Peyer's patch (tissue), 4 donors: ENCODE data around the gene SH2D7. TPM values are rescaled to one million over a fixed set of nuclear protein-coding genes. Genes with fewer than 3 reads are reported as not detected.

Experiments
- DNase-seq, 3 donors: peaks; one replicate each; pipeline ENCODE4 v3.0.0-alpha.2; 2017 to 2019
- H3K27ac ChIP-seq, 4 donors: fragments of 200-600 bp; sonication (generic); one replicate each; pipeline ENCODE4 v1.5.1; 2016 to 2019
- H3K27me3 ChIP-seq, 2 donors: fragments of 200-600 bp; sonication (generic); one replicate each; pipeline ENCODE4 v1.5.1; 2019
- H3K36me3 ChIP-seq, 3 donors: fragments of 200-600 bp; sonication (generic); one replicate each; pipeline ENCODE4 v1.5.1; 2016 to 2019
- H3K4me1 ChIP-seq, 4 donors: fragments of 200-600 bp; sonication (generic); one replicate each; pipeline ENCODE4 v1.5.1; 2016 to 2019
- H3K4me3 ChIP-seq, 4 donors: fragments of 200-600 bp; sonication (generic); 1 replicate in 3 of 4; 2 replicates in 1 of 4; pipeline ENCODE4 v1.5.1; 2016 to 2019; ENCODE audit warnings: mild to moderate bottlenecking in 1 of 4
- H3K9me3 ChIP-seq, 4 donors: fragments of 200-600 bp; sonication (generic); one replicate each; pipeline ENCODE4 v1.5.1; 2016 to 2019; ENCODE audit warnings: mild to moderate bottlenecking in 1 of 4
- POLR2A ChIP-seq, 2 donors: fragments of 450-650 bp; IDR thresholded peaks; one replicate each; pipeline ENCODE4 v1.5.1; 2017; ENCODE audit warnings: antibody characterized with exemption in 2 of 2, mild to moderate bottlenecking in 2 of 2, moderate library complexity in 2 of 2
- total RNA-seq, 4 donors: library from RNA; depleted of rRNA; stranded (reverse); fragments of >200 nt; gene quantifications; one replicate each; pipeline ENCODE4 v1.1.0, GENCODE V29; 2016
- TF ChIP-seq, protein P1 (sequence below), 6 experiments: fragments of 450-650 bp in 4 of 6; fragments of 200-600 bp in 2 of 6; sonication (generic) in 1 of 6; IDR thresholded peaks; one replicate each; pipeline ENCODE4 v1.5.1; 2017 to 2019; ENCODE audit warnings: antibody characterized with exemption in 6 of 6, mild to moderate bottlenecking in 3 of 6, moderate library complexity in 1 of 6

The SH2D7 gene
- total RNA-seq, 4 donors from 2014 or later = 3.3 to 7.7 (median 4.6) TPM

DNA sequence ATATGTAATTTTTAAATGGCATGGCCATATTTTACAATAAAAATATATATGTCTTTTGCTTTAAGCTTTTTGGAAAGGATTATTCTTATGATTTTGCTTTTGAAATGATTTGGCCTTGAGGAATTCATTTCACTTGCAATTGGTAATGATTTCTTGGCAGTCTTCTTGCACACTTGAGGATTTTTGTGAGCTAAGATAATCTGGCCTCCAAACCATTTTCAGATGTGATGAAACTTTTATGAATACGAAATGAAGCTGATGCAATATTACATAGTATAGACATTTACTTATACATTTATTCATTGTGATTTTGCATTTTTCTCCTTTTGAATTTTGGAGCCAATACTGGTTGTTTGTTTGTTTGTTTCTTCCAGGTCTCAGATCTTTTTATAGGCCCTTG lies 6.4 kb upstream of the SH2D7 start:
- Histone ChIP-seq H3K9me3 (no peaks in the 10 kb centered on the region), H3K27me3 (no peaks in the 10 kb centered on the region), H3K4me3 (no peak overlapping the region), H3K36me3 (no peaks in the 10 kb centered on the region), H3K4me1 (peaks cover 0 to 29% (median 0%) of the 10 kb centered on the region in 4 donors), H3K27ac (no peak overlapping the region)
- DNase-seq = no peak
- TF ChIP-seq, protein P1, sequence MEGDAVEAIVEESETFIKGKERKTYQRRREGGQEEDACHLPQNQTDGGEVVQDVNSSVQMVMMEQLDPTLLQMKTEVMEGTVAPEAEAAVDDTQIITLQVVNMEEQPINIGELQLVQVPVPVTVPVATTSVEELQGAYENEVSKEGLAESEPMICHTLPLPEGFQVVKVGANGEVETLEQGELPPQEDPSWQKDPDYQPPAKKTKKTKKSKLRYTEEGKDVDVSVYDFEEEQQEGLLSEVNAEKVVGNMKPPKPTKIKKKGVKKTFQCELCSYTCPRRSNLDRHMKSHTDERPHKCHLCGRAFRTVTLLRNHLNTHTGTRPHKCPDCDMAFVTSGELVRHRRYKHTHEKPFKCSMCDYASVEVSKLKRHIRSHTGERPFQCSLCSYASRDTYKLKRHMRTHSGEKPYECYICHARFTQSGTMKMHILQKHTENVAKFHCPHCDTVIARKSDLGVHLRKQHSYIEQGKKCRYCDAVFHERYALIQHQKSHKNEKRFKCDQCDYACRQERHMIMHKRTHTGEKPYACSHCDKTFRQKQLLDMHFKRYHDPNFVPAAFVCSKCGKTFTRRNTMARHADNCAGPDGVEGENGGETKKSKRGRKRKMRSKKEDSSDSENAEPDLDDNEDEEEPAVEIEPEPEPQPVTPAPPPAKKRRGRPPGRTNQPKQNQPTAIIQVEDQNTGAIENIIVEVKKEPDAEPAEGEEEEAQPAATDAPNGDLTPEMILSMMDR (IDR thresholded peaks at IDR 0.05) = no peak
- no peak for TF ChIP-seq POLR2A (IDR thresholded peaks at IDR 0.05)

DNA sequence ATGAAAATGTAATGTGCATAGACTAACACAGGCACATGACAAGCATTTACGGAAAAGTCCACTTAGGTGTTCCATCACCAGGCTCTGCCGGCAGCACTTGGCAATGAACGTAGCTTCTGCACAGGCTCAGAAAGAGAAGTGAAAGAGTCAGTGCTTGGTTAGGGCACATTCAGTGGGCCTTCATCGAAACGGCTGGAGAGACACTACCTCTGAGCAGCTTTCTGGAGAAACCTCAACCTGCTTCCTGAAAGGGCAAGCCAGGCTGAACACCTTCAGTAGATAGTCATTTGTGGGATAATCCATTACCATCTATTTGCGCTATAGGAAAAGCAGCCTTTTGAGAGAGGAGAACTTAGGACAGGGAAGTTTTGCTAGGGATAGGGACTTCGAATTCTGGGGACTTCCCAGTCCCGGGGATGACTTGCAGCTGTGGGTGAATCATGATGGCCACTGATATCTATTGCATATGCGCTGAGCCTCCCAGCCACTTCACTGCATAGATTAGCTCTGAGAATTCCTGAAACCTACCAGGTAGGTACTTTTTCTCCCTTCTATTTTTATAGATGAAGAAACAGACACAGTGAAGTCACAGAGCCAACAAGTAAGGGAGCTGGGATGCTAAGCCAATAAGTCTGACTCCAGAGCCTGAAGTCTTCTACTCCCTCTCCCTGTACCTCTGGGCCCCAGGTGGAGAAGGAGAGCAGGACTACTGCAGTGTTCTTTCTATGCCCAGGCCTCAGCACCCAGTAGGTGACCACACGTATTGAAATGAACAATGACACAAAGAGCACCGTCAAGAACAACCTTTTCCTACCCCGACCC lies 4.2 kb upstream of the SH2D7 start:
- Histone ChIP-seq H3K27ac (peak overlapping the region in 1 of 4 donors; percentile 7), H3K4me3 (no peak overlapping the region), H3K27me3 (no peaks in the 10 kb centered on the region), H3K9me3 (no peaks in the 10 kb centered on the region), H3K36me3 (no peaks in the 10 kb centered on the region), H3K4me1 (peaks cover 0 to 31% (median 0%) of the 10 kb centered on the region in 4 donors)
- DNase-seq = peak; percentile 34 to 54 (median 39)
- TF ChIP-seq, protein P1 (IDR thresholded peaks at IDR 0.05) = no peak

DNA sequence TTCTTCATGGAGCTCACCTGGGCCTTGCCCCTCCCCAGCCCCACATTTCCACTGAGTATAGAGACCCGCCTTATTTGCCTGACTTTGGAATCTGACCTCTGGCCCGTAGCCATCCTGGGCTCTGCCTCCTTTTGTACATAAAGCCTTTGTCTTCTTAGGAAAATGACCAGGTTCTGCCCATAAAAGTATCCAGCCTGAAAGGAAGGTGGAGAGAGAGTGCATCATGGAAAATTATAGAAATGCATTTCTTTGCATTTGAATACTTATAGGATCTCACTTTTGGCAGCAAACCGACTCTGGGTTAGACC lies 3.6 kb upstream of the SH2D7 start:
- H3K4me1 ChIP-seq = peaks cover 0 to 32% (median 0%) of the 10 kb centered on the region in 4 donors
- peak in 1 of 3 donors; percentile 72 for DNase-seq
- peak overlapping the region in 1 of 4 donors; percentile 7 for H3K27ac ChIP-seq
- TF ChIP-seq POLR2A (IDR thresholded peaks at IDR 0.05) = no peak
- TF ChIP-seq, protein P1 (IDR thresholded peaks at IDR 0.05) = no peak
- H3K4me3 ChIP-seq = no peak overlapping the region
- H3K9me3 ChIP-seq = no peaks in the 10 kb centered on the region
- H3K27me3 ChIP-seq = no peaks in the 10 kb centered on the region
- no peaks in the 10 kb centered on the region for H3K36me3 ChIP-seq

DNA sequence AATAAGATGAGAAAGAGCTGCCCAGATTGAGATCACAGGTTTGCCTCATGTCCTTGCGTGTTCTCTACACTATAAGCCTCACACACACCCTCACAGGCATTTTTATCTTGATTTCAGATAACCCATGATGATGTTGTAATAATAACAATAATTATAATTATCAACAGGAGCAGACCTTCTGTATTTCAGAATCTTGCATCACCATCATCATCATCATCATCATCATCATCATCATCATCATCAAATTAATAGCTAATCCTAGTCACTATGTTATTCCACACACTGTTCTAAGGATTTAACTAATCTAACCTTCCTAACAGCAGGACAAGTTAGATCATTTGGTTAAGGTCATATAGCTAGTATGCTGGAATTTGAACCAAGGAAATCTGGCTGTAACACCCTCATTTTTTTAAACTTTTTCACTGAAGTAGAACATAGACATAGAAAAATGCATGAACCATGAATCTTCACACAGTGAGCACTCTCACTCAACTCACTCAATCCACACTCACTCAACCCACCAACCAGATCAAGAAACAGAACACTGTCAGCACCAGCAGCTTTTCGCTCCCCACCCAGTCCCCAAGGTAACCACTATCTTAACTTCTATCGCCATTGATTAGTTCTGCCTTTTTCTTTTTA lies 1.8 kb upstream of the SH2D7 start:
- no peak for DNase-seq
- Histone ChIP-seq H3K4me3 (no peak overlapping the region), H3K27me3 (no peaks in the 10 kb centered on the region), H3K36me3 (no peaks in the 10 kb centered on the region), H3K4me1 (peaks cover 0 to 28% (median 0%) of the 10 kb centered on the region in 4 donors), H3K9me3 (no peaks in the 10 kb centered on the region), H3K27ac (no peak overlapping the region)
- TF ChIP-seq, protein P1 (IDR thresholded peaks at IDR 0.05) = no peak
- no peak for TF ChIP-seq POLR2A (IDR thresholded peaks at IDR 0.05)

DNA sequence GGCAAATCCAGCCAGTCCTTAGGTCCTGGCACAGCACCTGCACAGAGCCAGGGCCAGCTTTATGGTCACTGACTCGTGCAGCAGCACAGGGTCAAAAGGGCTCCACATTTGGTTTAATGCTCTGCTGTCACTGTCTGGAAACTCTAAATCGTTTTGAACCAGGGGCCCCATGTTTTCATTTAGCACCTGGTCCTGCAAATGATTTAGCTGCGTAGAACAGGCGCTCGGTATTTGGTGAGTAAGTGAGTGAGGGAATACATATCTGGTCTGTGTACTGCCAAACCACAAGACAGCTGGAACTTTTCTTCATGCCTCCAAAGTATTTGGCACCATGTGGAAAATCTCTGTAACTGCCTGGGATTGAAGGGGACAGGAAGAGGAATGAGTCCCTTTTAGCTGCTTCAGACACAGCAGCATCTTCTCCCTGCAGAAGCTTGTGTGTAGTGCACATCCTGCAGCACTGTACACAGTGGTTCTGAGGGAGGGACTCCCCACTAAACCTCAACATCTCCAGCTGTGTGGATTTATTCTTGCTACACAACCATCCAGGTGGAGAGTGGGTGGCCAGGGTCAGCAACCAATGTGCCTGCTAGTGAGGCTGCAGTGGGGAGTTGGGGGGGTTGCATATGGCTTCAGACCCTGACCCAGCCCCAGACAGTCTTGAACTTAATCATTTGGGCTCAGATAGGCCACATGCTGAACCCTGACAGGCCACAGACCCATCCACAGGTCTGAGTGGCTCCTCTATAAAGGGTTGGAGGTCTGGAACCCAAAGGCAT lies 1.1 kb downstream of the SH2D7 start:
- Histone ChIP-seq H3K4me3 (no peak overlapping the region), H3K36me3 (no peaks in the 10 kb centered on the region), H3K27ac (peak overlapping the region in 3 of 4 donors; percentile 3 to 21 (median 15)), H3K9me3 (no peaks in the 10 kb centered on the region), H3K4me1 (peaks cover 0 to 23% (median 0%) of the 10 kb centered on the region in 4 donors), H3K27me3 (no peaks in the 10 kb centered on the region)
- DNase-seq = peak in 2 of 3 donors; percentile 38 to 40
- TF ChIP-seq, protein P1 (IDR thresholded peaks at IDR 0.05) = no peak
- no peak for TF ChIP-seq POLR2A (IDR thresholded peaks at IDR 0.05)
